ENCODE data around the gene DCBLD1.
"Not testable (repeated sequence)": the region's sequence is repeated elsewhere in the genome, so short reads cannot be mapped to it uniquely, and the experiment has no call there.

The DCBLD1 gene

DNA sequence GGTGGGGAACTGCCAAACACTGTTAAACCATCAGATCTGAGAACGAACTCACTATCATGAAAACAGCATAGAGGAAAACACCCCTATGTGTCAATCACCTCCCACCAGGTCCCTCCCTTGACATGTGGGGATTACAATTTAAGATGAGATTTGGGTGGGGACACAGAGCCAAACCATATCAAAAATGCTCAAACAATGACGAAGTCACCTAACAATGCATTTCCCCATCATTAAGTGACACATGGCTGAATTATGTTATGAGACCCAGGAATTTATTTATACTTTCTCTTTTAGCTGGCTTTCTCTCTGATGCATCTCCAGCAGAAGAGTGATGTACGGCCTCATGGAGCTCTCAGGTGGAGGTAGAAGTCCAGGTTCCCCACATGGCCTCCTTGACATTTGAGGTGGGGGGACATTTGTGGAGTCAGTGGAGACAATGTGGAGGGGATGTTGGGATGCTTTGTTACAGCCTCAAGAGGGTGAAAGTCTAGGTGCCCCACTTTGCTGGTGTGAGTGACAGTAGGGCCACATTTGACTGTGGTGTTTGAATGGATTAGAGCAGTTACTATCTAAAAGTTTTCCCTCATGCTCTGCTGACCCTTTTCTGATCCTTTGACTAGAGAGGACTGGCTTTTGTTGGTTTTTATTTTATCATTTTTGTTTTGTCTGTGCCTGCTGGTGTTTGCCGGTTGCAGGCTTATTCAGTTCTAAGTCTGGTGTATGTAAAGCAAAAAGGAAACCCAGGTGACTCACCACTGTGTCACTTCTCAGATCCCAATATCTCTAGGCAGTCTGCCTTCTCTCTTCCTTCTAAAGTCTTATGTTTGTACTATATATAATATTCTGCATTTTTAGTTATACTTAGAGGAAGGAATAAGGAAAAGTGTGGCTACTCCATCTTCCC lies 18.5 kb upstream of the DCBLD1 start:
- Mint-ChIP-seq H3K27ac (no peak overlapping the region), H3K4me3 (no peak overlapping the region), H3K27me3 (peaks cover 25 to 47% of the 10 kb centered on the region in 2 donors), H3K36me3 (no peaks in the 10 kb centered on the region), H3K9me3 (peaks cover 0 to 2% of the 10 kb centered on the region in 2 donors), H3K4me1 (peaks cover 0 to 2% of the 10 kb centered on the region in 2 donors)
- DNase-seq: no peak
- ATAC-seq (replicated peaks): no peak

- no peak overlapping the region for H3K27ac Mint-ChIP-seq
- ATAC-seq (replicated peaks): no peak
- peaks cover 0 to 2% of the 10 kb centered on the region in 2 donors for H3K9me3 Mint-ChIP-seq
- no peaks in the 10 kb centered on the region for H3K36me3 Mint-ChIP-seq
- H3K4me3 Mint-ChIP-seq: no peak overlapping the region
- H3K27me3 Mint-ChIP-seq: peaks cover 25 to 51% of the 10 kb centered on the region in 2 donors
- H3K4me1 Mint-ChIP-seq: peaks cover 0 to 2% of the 10 kb centered on the region in 2 donors
- no peak for DNase-seq
Observed at GRCh38 chr6:117464700-117465099, 17.8 kb upstream of the DCBLD1 start.

GRCh38 chr6:117465691-117466090 lies 16.8 kb upstream of the DCBLD1 start:
- no peak for DNase-seq
- H3K27me3 Mint-ChIP-seq: peaks cover 25 to 48% of the 10 kb centered on the region in 2 donors
- H3K4me3 Mint-ChIP-seq: no peak overlapping the region
- no peaks in the 10 kb centered on the region for H3K36me3 Mint-ChIP-seq
- peaks cover 0 to 2% of the 10 kb centered on the region in 2 donors for H3K9me3 Mint-ChIP-seq
- no peak overlapping the region for H3K27ac Mint-ChIP-seq
- peaks cover 0 to 2% of the 10 kb centered on the region in 2 donors for H3K4me1 Mint-ChIP-seq
- no peak for ATAC-seq (replicated peaks)

DNA sequence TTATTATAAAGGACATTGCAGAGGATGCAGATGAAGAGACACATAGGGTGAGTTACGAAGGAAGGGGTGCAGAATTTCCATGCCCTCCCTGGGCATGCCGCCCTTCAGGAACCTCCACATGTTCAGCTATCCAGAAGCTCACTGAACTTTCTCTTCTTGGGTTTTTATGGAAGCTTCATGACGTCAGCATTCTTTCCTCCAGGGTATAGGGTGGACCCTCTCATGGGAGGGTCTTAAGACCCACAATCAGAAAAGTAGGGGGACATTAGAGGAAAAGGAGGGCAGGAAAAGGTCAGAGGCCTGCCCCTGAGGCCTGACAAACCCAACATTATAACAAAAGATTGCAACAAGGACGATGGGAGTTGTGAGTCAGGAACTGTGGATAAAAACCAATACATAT lies 14.6 kb upstream of the DCBLD1 start:
- Mint-ChIP-seq H3K4me1 (peaks cover 0 to 2% of the 10 kb centered on the region in 2 donors), H3K36me3 (no peaks in the 10 kb centered on the region), H3K4me3 (no peak overlapping the region), H3K27me3 (peaks cover 25 to 60% of the 10 kb centered on the region in 2 donors), H3K27ac (no peak overlapping the region), H3K9me3 (peaks cover 0 to 2% of the 10 kb centered on the region in 2 donors)
- DNase-seq (no peak), ATAC-seq (replicated peaks) (no peak)

- H3K36me3 Mint-ChIP-seq; H3K27ac Mint-ChIP-seq; DNase-seq; H3K9me3 Mint-ChIP-seq; H3K4me1 Mint-ChIP-seq; H3K4me3 Mint-ChIP-seq; ATAC-seq (replicated peaks): not testable (repeated sequence)
- H3K27me3 Mint-ChIP-seq: peaks cover 27 to 63% of the 10 kb centered on the region in 2 donors
Observed at GRCh38 chr6:117468527-117468926, 13.9 kb upstream of the DCBLD1 start.

DNA sequence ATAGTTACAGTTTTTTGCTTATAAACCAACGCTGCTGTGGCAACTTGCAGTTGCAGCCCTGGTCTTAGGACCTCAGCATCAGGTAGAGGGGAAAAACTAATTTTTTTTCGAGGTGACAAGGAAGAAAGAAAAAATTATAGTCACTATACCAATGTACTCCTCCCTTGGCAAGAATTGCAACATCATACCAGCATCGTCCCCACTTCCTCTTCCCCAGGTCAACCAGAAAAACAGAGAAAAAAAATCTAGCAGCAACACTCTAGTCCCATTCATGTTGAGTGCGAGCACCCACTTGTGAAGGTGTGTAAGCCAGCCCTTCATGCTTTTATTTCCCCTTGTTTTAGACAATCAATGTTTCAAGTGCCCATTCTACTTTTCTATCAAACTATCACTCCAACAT lies 13.1 kb upstream of the DCBLD1 start:
- no peaks in the 10 kb centered on the region for H3K4me1 Mint-ChIP-seq
- H3K36me3 Mint-ChIP-seq: no peaks in the 10 kb centered on the region
- DNase-seq: no peak
- no peak overlapping the region for H3K4me3 Mint-ChIP-seq
- H3K27ac Mint-ChIP-seq: no peak overlapping the region
- H3K27me3 Mint-ChIP-seq: peaks cover 24 to 64% of the 10 kb centered on the region in 2 donors
- ATAC-seq (replicated peaks): no peak
- H3K9me3 Mint-ChIP-seq: no peaks in the 10 kb centered on the region

GRCh38 chr6:117469791-117470190 lies 12.7 kb upstream of the DCBLD1 start:
- H3K4me1 Mint-ChIP-seq: no peaks in the 10 kb centered on the region
- ATAC-seq (replicated peaks) (no peak), DNase-seq (no peak)
- no peaks in the 10 kb centered on the region for H3K9me3 Mint-ChIP-seq
- H3K36me3 Mint-ChIP-seq: no peaks in the 10 kb centered on the region
- no peak overlapping the region for H3K27ac Mint-ChIP-seq
- peaks cover 24 to 64% of the 10 kb centered on the region in 2 donors for H3K27me3 Mint-ChIP-seq
- no peak overlapping the region for H3K4me3 Mint-ChIP-seq

DNA sequence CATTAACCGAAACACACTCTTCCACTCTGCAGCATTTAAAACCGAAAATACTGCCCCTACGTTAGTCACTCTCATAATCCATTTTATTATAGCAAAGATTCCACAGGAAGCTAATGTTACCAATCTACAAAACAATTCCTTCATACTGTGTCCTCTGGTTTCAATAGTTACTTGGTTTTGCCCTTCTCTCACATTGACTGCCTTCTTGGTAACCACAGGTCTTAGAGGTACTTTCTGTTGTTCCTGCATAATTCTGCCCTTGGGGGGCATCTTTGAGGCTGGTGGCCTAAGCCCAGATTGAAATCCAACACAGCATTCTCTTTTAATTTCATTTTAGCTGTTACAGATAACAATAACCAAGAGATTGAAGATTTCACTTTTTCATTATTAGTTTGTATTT lies 9.8 kb upstream of the DCBLD1 start:
- Mint-ChIP-seq H3K9me3 (no peaks in the 10 kb centered on the region), H3K27ac (no peak overlapping the region), H3K4me3 (no peak overlapping the region), H3K4me1 (no peaks in the 10 kb centered on the region), H3K27me3 (peaks cover 15 to 41% of the 10 kb centered on the region in 2 donors), H3K36me3 (no peaks in the 10 kb centered on the region)
- DNase-seq (no peak), ATAC-seq (replicated peaks) (no peak)

GRCh38 chr6:117473401-117473800 lies 9.1 kb upstream of the DCBLD1 start:
- Mint-ChIP-seq H3K36me3 (no peaks in the 10 kb centered on the region), H3K9me3 (no peaks in the 10 kb centered on the region), H3K4me1 (no peaks in the 10 kb centered on the region), H3K27ac (no peak overlapping the region), H3K27me3 (peaks cover 11 to 37% of the 10 kb centered on the region in 2 donors), H3K4me3 (no peak overlapping the region)
- ATAC-seq (replicated peaks) (no peak), DNase-seq (no peak)

- H3K4me3 Mint-ChIP-seq: no peak overlapping the region
- DNase-seq: no peak
- H3K4me1 Mint-ChIP-seq: peaks cover 11 to 16% of the 10 kb centered on the region in 2 donors
- H3K27ac Mint-ChIP-seq: no peak overlapping the region
- no peak for ATAC-seq (replicated peaks)
- no peaks in the 10 kb centered on the region for H3K9me3 Mint-ChIP-seq
- H3K27me3 Mint-ChIP-seq: peaks cover 28 to 30% of the 10 kb centered on the region in 2 donors
- H3K36me3 Mint-ChIP-seq: no peaks in the 10 kb centered on the region
Observed at GRCh38 chr6:117477988-117478852, 4.3 kb upstream of the DCBLD1 start.

GRCh38 chr6:117478853-117479231 lies 3.6 kb upstream of the DCBLD1 start:
- no peak overlapping the region for H3K4me3 Mint-ChIP-seq
- no peak for ATAC-seq (replicated peaks)
- H3K36me3 Mint-ChIP-seq: no peaks in the 10 kb centered on the region
- H3K27me3 Mint-ChIP-seq: peaks cover 28 to 34% of the 10 kb centered on the region in 2 donors
- no peak for DNase-seq
- H3K27ac Mint-ChIP-seq: no peak overlapping the region
- no peaks in the 10 kb centered on the region for H3K9me3 Mint-ChIP-seq
- H3K4me1 Mint-ChIP-seq: peaks cover 13 to 22% of the 10 kb centered on the region in 2 donors

- DNase-seq (no peak), ATAC-seq (replicated peaks) (no peak)
- H3K4me1 Mint-ChIP-seq: peaks cover 13 to 22% of the 10 kb centered on the region in 2 donors
- H3K4me3 Mint-ChIP-seq: no peak overlapping the region
- H3K27ac Mint-ChIP-seq: no peak overlapping the region
- no peaks in the 10 kb centered on the region for H3K9me3 Mint-ChIP-seq
- H3K36me3 Mint-ChIP-seq: no peaks in the 10 kb centered on the region
- peaks cover 35 to 37% of the 10 kb centered on the region in 2 donors for H3K27me3 Mint-ChIP-seq
Observed at GRCh38 chr6:117480651-117481050, 1.8 kb upstream of the DCBLD1 start.

DNA sequence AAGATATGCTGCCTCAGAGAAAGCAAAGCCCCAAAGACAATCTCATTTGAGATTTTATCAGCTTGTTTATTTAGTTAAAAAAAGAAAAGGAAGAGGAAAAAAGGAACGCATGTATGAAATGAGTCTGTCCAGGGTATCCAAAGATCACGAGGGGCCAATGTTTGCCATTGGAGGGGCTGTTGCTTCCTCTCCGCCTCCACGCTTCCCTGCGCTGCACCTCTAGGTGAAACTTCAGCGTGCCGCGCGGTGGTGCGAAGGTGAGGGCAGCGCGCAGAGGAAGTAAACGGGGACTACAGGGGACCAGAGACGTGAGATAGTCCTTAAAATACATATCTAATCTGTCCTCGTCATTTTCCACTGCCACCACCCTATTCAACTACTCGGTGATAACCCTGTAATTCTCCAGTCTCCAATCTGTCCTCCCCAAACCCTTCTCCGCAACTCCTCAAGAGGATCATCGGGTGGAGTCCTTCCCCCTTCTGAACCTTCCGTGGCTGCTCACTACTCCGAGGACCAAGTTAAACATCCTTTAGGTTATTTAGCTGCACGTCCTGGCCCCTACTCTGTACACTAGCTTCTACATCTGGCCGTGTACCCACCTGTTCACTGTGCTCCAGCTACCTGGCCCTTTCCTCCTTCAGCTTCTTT lies 1.1 kb upstream of the DCBLD1 start:
- Mint-ChIP-seq H3K27ac (no peak overlapping the region), H3K36me3 (no peaks in the 10 kb centered on the region), H3K9me3 (no peaks in the 10 kb centered on the region), H3K27me3 (peaks cover 36 to 40% of the 10 kb centered on the region in 2 donors), H3K4me1 (peaks cover 13 to 22% of the 10 kb centered on the region in 2 donors), H3K4me3 (peak overlapping the region; percentile 4 to 93)
- ATAC-seq (replicated peaks): no peak
- DNase-seq: no peak

DNA sequence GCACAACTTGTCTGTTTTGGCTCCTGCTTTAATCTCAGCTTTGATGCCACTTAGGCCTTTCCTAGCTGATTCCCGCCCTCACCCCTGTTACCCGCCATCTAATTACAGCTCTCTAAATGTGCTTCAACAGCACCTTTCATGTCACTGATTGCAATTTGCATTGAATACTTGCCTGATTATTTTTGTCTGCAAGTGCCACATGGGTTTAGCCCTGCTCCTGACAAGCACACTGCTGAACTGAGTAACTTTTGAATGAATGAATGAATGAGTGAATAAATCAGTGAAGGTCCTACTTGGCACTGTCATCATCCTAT lies 591 bp upstream of the DCBLD1 start:
- peaks cover 13 to 22% of the 10 kb centered on the region in 2 donors for H3K4me1 Mint-ChIP-seq
- no peaks in the 10 kb centered on the region for H3K36me3 Mint-ChIP-seq
- H3K9me3 Mint-ChIP-seq: no peaks in the 10 kb centered on the region
- no peak for ATAC-seq (replicated peaks)
- peaks cover 41 to 45% of the 10 kb centered on the region in 2 donors for H3K27me3 Mint-ChIP-seq
- peak overlapping the region; percentile 84 to 93 for H3K4me3 Mint-ChIP-seq
- peak overlapping the region; percentile 88 for H3K27ac Mint-ChIP-seq
- no peak for DNase-seq

All from stimulated activated naive B cell treated with anti-CD40 and anti-IgM and Interleukin-4, amounts not matched to agents 10 μg/mL and 1 μg/mL and 100 μg/mL, for 72 hours (primary cell).